Medulla oblongata (tissue), 1 donor: ENCODE measurements around the gene VIT.
"Not testable (repeated sequence)": the region's sequence is repeated elsewhere in the genome, so short reads cannot be mapped to it uniquely, and the experiment has no call there.

Experiments used
- DNase-seq: peaks from one replicate; pipeline ENCODE4 v3.0.0-alpha.2; 2015; ENCODE audit errors: extremely low spot score

The VIT gene

DNA sequence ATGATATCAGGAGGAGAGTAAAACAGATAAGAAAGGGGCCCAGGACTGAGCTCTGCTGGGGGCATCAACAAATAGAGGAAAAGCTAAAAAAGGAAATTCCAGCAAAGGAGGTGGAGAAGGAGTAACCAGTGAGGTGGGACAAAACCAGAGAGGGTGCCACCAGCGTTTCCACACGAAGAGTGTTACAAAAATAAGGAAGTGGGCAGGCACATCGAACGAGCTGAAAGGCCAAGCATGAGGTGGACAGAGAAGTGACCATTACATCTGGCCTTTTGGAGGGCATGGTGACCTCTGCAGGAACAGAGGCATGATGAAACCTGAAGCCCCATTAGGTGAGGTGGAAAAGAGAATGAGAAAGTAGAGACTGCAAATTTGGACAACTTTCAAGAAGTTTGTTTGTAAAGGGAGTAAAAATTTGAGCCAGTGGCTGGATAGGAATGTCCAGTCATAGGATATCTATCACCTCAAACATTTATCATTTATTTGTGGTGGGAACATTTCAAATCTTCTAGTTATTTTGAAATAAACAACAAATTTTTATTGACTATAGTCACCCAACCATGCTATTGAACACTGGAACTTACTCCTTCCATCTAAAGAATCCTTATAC, 18.4 kb upstream of the VIT start:
- no peak for DNase-seq

DNA sequence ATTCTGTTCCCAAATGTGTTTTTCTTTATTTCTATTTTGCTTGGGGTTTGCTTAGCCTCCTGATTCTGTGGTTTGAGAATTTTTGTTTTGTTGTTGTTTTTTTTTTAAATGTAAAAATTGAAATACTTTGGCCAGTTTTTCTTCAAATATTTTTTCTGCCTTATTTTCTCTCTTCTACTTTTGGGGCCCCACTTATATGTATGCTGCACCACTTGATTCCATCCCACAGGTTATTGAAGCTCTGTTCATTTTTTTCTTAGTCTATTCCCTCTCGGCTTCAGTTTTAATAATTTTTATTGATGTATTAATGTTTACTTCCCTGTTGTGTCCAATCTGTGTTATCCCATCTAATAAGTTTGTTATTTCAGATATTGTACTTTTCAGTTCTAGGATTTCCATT, 17.7 kb upstream of the VIT start:
- no peak for DNase-seq

DNA sequence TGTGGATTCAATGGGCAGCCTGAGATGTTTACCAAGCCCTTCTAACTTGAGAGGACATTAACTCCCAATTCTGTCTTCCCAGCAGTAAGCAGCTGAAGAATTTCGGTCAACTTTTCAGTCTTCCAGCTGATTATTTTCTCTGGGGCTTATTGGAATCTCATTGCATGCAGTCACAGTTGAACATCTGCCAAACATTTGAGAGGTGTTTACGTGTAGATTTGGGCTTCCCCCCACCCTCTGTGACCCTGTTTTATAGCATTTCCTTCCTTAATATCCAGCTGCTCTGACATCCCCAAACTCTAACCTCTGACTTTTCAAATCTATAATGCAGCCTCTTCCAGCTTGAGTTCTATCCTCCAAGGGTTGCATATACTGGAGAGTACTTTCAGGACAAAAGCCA, 16.5 kb upstream of the VIT start:
- no peak for DNase-seq

DNA sequence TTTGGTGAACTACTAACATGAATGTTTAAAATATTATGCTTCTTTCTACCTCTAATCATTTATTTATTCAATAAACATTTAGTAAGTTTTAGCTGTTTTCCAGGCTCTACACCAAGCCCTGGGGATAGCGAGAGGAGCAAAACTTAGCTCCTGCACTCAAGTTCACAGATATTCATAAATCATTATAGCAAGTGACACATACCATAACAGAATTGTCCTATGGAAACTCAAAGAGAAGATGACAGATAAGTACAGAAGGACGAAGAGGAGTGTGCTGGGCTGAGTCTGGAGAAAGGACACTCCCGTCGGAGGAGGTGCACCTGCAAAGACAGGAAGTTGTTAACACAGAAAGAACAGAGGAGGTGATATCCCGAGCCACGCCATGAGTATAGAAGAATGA, 13.9 kb upstream of the VIT start:
- no peak for DNase-seq

DNA sequence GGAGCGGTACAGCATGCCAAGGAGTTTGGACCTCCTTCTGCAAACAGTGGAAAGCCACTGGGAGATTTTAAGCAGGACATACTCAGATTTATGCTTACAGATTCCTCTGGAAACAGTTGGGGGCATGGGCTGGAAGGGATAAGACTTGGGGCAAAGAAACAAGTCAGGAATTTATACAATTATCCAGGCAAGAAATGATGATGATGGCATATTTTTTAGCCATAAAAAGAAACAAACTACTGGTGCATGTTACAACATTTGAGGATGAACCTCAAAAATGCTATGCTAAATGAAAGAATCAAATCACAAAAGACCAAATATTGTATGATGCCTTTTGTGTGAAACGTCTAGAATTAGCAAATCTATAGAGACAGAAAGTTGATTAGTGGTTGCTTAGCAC, 13.5 kb upstream of the VIT start:
- DNase-seq: no peak

DNA sequence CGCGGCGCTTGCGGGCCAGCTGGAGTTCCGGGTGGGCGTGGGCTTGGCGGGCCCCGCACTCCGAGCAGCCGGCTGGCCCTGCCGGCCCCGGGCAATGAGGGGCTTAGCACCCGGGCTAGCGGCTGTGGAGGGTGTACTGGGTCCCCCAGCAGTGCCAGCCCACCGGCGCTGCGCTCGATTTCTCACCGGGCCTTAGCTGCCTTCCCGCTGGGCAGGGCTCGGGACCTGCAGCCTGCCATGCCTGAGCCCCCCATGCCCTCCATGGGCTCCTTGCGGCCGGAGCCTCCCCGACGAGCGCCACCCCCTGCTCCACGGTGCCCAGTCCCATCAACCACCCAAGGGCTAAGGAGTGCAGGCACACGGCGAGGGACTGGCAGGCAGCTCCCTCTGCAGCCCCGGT, 8.2 kb upstream of the VIT start:
- not testable (repeated sequence) for DNase-seq

DNA sequence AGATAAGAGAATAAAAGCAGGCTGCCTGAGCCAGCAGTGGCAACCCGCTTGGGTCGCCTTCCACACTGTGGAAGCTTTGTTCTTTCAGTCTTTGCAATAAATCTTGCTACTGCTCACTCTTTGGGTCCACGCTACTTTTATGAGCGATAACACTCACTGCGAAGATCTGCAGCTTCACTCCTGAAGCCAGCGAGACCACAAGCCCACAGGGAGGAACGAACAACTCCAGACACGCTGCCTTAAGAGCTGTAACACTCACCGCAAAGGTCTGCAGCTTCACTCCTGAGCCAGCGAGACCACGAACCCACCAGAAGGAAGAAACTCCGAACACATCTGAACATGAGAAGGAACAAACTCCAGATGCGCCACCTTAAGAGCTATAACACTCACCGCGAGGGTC, 7.5 kb upstream of the VIT start:
- not testable (repeated sequence) for DNase-seq

DNA sequence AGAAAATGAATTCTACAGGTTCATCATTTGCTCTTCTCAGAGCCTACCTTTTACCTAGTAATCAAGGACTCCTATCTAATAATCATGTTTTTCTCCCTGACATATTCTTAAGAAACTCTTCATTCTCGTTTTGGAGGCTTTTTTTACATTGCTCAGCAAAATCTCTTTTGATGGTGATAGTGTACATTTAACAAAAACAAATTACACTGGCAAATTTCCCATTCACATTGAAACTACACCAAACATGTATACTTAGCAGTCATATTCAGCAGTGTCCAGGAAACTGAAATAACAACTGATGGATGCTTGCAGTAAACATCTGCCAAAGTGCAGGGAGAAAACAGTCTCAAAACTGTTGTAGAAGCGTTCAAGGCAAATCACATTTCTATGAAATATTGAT, 4.4 kb upstream of the VIT start:
- no peak for DNase-seq

DNA sequence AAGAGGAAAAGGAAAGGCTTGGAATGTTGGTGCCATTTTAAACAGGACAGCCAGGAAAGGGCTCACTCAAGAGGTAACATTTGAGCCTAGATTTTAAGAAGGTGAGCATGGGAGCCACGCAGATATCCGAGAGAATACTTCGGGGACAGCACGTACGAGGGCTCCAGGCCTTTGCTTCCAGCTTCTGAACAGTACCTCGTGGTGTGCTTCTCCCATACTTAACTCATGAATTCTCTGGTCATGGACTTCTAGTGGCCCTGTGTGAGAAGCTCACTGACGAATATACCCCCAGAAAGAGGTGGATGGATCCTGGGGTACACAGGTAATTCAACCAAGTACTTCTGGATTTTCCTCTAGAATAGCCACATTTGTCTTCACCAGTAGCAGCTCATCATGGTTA, 2.7 kb upstream of the VIT start:
- DNase-seq: no peak

DNA sequence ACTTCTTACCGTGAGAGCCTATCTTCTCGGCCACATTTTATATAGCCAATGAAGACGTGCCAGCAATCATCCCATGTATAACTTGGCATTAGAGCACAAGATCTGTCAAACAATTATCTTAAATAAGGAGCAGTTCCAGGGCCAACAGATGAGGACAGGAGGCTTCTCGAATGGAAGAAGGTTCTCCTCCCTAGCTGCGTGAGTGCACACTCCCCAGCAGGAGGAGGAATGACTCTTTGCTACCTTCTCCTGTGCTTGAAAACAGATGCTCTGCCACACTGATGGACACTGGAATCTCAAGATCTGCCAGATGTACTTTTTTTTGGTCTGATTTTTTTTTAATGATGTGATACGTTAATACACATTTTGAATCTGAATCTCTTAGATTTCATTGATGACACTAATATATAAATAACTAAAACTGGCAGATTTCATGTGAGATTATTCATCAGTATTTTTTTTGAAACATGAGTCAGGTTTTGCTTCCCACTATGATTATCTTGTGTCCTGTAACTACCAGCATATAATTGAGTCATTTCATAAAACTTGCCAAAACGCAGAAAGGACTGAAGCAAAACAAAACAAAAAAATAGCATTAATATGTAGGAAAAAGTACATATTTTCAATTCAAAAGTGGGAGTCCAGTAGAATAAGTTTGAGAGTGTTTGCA, 626 bp upstream of the VIT start:
- no peak for DNase-seq

DNA sequence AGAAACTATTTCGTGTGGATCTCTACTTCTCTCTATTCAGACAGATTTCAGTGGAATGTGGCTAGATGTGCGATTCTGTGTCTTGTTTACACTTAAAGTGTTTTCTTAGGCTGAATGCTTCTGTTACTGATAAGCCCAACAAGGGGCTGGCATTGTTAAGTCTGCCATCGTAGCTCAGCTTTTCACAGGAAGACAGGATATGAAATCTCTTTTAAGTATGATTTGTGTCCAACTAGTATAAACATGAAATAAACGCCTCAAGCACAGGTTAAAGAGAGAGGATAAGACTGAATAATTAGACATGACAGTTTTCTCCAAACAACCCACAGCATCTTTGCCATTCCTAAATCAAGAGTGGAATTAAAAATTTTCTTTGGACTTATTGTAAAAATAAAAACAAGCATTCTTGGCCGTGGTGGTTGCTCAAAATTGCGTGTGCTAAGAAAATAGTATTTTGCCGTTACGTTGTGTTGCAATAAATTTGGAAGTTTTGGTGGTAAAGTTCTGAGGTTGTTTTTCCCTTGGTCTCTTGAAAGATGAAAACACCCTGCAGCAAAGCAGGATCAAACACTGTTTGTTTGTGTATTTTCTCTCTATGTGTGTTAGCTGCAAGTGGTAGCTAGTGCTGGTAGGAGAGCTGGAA, 1.0 kb downstream of the VIT start:
- no peak for DNase-seq

DNA sequence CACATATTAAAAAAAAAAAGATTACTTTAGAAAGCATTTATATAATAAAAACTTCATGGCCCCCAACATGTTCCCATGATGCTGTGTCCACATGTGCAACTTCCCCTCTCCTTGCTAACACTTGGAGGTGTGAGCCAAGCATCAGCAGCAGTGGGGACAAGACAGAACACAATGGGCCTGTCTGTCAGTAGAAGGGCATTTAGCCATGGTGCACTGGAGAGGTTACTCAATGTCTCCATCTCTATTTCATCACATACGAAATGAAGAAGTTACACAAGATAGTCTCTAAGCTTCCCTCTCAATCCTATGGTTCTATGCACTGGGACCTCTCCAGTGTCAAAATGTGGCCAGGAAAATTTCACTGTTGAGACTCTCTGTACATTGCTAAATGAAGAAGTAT, 2.5 kb downstream of the VIT start:
- DNase-seq: no peak

DNA sequence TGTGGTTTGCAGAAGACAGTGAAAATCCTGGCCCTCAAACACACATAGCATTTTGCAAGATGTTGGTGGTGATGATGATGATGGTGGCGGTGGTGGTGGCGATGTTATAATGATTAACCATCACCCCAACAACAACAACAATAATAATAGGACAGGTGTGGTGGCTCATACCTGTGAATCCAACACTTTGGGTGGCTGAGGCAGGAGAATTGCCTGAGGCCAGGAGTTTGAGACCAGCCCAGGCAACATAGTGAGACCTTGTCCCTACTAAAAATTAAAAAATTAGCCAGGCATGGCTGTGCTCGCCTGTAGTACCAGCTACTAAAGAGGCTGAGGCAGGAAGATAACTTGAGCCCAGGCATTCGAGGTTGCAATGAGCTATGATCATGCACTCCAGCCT, 3.8 kb downstream of the VIT start:
- DNase-seq: no peak

DNA sequence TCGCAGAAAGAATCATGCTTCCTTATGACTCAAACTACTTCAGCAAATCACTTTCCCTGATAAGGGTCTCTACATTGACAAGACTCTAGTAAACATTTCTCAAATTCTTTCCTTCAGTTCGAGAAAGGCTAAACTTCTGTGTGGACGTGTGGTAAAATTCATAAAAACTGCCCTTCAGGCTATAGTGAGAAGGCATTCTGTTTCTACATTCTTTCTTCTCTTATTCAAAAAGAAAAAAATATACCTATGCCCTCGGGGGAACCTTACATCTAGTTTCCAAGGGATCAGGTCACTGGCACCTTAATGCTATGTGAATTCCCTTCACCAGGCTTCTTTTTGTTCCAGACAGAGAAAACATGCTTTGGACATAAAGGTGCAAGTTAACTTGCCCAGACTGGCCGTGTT, 4.9 kb downstream of the VIT start:
- DNase-seq: no peak

DNA sequence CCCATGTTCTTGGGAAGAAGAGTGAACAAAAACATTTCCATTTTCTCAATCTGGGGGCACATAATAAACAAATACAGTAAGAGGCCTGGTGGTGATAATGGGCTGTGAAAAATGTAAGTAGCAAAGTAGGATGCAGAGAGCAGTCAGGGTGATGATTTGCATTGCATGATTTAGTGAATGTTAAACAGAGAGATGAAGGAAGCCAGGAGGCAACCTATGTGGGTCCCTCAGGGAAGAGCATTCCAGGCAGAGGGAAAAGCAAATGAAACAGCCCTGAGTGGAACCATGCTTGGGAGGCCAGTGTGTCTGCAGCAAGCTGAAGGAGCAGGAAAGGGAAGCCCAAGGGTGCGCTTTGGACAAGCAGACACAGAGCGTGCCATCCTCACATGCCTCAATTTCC, 5.4 kb downstream of the VIT start:
- no peak for DNase-seq

DNA sequence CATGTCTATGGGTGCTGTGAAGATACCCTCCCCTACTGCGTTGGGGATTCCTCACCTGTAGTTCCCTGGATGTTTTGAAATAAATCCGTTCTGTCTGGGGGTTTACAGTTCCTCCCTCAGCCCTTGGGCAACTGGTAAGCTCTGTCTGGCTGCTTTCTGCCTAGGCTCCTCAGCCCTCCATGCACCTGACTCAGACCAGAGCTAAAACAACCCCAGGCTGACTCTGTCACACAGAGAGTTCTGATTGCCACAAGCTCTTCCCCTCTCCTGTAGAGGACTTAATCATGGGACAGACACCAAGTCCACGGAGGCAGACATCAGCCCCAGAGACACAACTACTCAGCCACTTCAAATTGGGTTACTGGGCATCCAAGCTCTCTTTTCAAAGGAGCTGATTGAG, 6.3 kb downstream of the VIT start:
- no peak for DNase-seq

DNA sequence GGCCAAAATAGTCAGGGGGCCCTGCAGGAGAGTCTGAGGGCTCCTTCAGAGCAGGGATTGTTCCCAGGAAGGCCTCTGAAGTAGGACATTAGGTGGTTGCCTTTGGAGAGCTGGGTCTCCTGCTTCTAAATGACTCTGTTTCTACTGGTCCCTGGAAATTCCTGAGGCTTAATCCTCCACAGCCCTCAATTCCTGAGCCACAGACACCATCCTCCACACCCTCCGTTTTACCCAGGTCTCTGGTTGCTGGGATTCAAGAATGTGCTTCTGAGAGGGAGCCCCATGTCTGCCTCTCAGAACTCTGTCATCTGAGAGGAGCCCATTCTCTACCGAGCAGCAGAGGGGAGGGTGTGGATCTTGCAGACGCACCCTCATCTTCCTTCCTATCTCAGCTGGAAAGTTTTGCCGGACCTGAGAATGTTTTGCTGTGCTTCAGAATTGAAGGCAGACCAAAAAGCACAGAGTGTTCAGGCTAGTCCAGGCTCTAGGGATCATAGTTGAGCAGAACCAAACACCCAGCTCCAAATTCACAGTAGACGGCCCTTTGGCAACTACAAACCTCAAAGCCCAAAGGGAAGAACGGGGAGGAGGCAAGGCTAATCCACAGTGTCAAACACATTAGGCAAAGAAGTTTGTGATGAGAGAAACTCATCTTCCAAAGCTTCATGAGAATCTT, 8.1 kb downstream of the VIT start:
- no peak for DNase-seq

DNA sequence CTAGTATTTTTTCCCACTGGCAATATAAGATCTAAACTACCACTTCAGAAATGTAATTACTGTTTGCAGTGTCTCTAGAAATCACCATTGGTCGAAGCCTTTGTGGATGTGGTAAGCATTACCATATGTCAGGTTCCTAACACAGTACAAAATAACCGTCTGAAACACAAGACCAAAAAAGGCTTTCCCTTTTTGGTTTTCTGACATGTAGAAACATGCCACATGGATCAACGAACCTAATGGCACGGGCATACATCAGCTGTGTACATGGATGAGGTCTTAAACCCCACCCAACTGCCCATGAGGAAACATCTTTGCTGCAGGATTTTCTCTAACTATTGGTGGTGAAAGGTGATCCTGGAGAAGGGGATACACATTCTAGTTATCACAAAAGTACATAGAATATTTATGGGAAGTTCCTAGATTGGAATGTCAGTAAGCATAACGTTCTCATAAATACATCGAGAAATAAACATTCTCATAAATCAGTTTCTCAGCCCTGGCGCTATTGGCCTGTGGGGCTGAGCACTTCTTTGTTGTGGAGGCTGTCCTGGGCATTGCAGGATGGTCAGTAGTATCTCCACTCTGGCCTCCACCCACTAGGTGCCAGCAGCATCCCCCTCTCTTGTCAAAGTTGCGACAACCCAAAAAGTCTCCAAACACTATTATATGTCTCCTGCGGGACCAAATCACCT, 9.0 kb downstream of the VIT start:
- DNase-seq: no peak

DNA sequence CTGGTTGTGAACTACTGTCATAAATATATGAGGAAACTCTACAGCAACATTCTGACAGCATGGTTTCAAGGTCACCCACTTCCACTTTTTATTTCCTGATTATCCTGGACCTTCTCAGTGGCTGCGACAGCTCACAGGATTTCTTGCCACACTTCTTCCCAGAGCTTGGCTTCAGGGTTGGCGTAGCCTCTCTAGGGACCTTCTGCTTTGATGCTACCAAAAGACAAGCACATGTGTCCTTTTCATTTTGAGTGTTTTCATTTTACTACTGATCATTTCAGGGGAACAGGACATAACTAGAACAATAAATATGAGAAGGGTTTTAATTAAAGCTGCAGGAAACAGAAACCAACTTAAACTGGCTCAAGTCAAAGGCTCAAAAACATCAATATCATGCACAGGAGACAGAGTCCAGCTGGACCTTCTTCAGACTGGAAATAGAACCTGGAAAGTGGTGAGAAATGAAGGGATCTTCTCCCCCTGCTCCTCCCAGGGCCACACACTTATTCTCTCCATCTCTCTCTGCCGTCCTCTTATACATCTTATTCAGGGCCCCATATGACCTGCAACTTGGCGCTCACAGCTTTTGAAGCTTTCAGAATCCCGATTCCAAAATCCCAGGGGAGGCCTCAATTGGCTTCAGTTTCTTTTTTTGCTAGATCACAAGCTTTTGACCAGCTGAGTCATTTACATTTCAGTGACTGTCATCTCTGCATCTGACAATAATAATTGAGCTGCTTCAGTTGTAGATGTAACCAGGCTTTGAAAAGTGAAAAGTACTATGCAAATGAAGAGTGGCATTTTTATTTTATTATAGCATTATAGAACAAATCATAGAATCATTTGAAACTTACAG, 9.7 kb downstream of the VIT start:
- DNase-seq: no peak

DNA sequence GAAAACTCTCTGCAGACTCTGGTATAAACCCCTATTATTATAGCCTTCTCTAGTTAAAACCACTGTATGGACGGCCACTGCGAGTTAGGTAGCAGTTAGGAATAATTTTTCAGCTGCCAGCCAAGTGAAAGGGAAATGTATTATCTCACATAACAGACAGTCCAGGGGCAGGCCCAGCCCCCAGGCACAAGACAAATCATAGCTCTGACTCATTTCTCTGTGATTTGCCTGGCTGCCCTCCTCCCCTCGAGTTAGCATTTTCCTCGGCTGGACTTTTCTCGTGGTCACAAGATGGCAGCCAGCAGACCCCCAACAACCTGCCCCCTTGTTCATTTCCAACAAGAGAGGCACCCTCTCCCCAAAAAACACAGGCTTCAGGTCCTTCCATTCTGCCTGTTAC, 10.5 kb downstream of the VIT start:
- no peak for DNase-seq

DNA sequence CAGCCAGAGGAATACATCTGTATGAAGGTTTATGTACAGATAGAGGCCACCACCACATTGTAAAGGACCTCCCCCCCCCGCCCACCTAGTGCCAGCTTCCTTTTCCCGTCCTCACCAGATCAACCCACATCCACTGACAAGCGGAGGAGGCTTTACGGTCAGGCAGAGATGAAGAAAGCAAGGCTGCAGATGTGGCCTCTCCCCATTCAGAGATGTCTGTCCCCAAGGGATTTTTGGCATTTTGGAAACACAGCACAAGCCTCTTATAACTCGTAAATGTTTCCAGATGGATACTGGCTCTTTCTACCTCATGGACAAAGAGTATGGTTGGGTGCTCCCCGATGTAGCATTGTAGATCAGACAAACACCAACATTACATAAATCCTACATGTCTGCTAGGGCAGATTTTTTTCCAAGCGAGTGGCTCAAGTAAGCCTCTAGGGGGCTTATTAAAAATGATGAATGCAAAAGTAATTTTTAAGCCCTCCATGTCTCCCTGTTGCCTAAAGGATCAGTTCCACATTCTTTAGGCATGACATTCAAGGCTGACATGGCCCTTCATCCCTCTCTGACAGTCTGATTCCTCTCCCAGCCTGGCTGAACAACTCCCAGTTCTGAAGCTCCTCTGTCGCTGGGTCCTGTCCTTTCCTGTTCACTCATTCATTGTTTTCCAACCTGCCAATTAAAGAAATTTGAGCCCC, 11.7 kb downstream of the VIT start:
- DNase-seq: no peak
